Endothelial cell of umbilical vein (primary cell): ENCODE results near the gene TOP3B. TPM values are rescaled to one million over a fixed set of nuclear protein-coding genes. Genes with fewer than 3 reads are reported as not detected.

Experiments
- BruUV-seq: library from RNA; stranded (reverse); fragments of 400-500 nt; replicated peaks from 2 replicates; lab custom pipeline; 2021; lab: Mats Ljungman, UMichigan
- CTCF ChIA-PET: fragments of 300-600, 350-600 bp; sonication (Branson Sonifier 250); formaldehyde crosslinking; loops from one replicate; lab custom pipeline; 2021; ENCODE audit warnings: antibody characterized with exemption, inconsistent platforms; lab: Charles Lee
- POLR2A ChIA-PET: fragments of 300-600, 350-600 bp; sonication (Branson Sonifier 250); formaldehyde crosslinking; loops from one replicate; lab custom pipeline; 2021; ENCODE audit warnings: antibody characterized with exemption, inconsistent platforms; lab: Charles Lee
- DNase-seq: peaks from one replicate; pipeline ENCODE4 v3.0.0-alpha.2; 2011; ENCODE audit warnings: low read depth, low spot score
- FAIRE-seq: peaks from 2 replicates; lab custom pipeline; 2011; peaks lifted over from hg19 to GRCh38; lab: Jason Lieb, UNC
- H2AFZ ChIP-seq: 2 replicates; pipeline ENCODE4 v1.6.0; 2012; ENCODE audit warnings: low read depth, low read length, control low read depth, inconsistent platforms
- H3K27ac ChIP-seq: 2 replicates; pipeline ENCODE4 v1.5.1; 2011; ENCODE audit warnings: low read depth, mild to moderate bottlenecking, control low read depth, low read length, moderate library complexity; ENCODE audit not compliant: insufficient read depth
- H3K27me3 ChIP-seq, 2 experiments: 2 replicates each; pipeline versions ENCODE4 v1.6.0 to v1.6.1; 2011; ENCODE audit warnings: low read length in 2 of 2, mixed read lengths in 1 of 2; ENCODE audit not compliant: control insufficient read depth in 2 of 2, insufficient read depth in 2 of 2
- H3K36me3 ChIP-seq, 2 experiments: 2 replicates in 1 of 2; 3 replicates in 1 of 2; pipeline ENCODE4 v1.5.1; 2011; ENCODE audit warnings: low read length in 2 of 2, mild to moderate bottlenecking in 1 of 2, moderate library complexity in 1 of 2; ENCODE audit not compliant: control insufficient read depth in 2 of 2, insufficient read depth in 2 of 2; ENCODE audit errors: extremely low read depth in 1 of 2
- H3K4me1 ChIP-seq: 3 replicates; pipeline ENCODE4 v1.5.1; 2011; ENCODE audit warnings: mild to moderate bottlenecking, low read length; ENCODE audit not compliant: control insufficient read depth, insufficient read depth; ENCODE audit errors: extremely low read depth
- H3K4me2 ChIP-seq: 2 replicates; pipeline ENCODE4 v1.6.1; 2011; ENCODE audit warnings: low read length, control low read depth, mixed read lengths; ENCODE audit not compliant: insufficient read depth
- H3K4me3 ChIP-seq, 3 experiments: fragments of 200-600 bp in 1 of 3; sonication (generic), shearing (Covaris generic) in 1 of 3; replicated peaks in 1 of 3; 2 replicates each; pipeline ENCODE4 v1.5.1; 2011 to 2016; ENCODE audit warnings: control low read depth in 3 of 3, low read length in 3 of 3, mild to moderate bottlenecking in 2 of 3, inconsistent platforms in 1 of 3, low read depth in 1 of 3, moderate library complexity in 1 of 3; ENCODE audit not compliant: insufficient read depth in 1 of 3
- H3K79me2 ChIP-seq: 2 replicates; pipeline ENCODE4 v1.6.0; 2012; ENCODE audit warnings: low read length, inconsistent platforms; ENCODE audit not compliant: control insufficient read depth, insufficient read depth
- H3K9ac ChIP-seq: replicated peaks from 2 replicates; pipeline ENCODE3; 2011; ENCODE audit warnings: low read length, control low read depth; ENCODE audit not compliant: insufficient read depth; ENCODE audit errors: extremely low read depth
- H3K9me1 ChIP-seq: replicated peaks from 3 replicates; pipeline ENCODE4 v1.6.0; 2011; ENCODE audit warnings: mild to moderate bottlenecking, low read length; ENCODE audit not compliant: control insufficient read depth, insufficient read depth; ENCODE audit errors: extremely low read depth
- H3K9me3 ChIP-seq: replicated peaks from 2 replicates; pipeline ENCODE4 v1.5.1; 2012; ENCODE audit warnings: low read length, inconsistent platforms; ENCODE audit not compliant: control insufficient read depth, insufficient read depth
- H4K20me1 ChIP-seq: replicated peaks from 2 replicates; pipeline ENCODE3; 2011; ENCODE audit warnings: mild to moderate bottlenecking, low read length; ENCODE audit not compliant: control insufficient read depth, insufficient read depth; ENCODE audit errors: extremely low read depth
- CTCF ChIP-seq, 2 donors: IDR thresholded peaks; 1 replicate in 1 of 2; 2 replicates in 1 of 2; pipeline ENCODE4 v1.5.1; 2011; ENCODE audit warnings: low read length in 2 of 2, mild to moderate bottlenecking in 2 of 2, moderate library complexity in 2 of 2, control low read depth in 1 of 2, inconsistent platforms in 1 of 2, low read depth in 1 of 2; ENCODE audit not compliant: insufficient read depth in 1 of 2; ENCODE audit errors: extremely low read depth in 1 of 2
- EZH2 ChIP-seq: IDR thresholded peaks from 2 replicates; pipeline ENCODE4 v1.6.1; 2012; ENCODE audit warnings: borderline replicate concordance, low read depth, mild to moderate bottlenecking, moderate library complexity, low read length, inconsistent platforms; ENCODE audit not compliant: severe bottlenecking
- FOS ChIP-seq: IDR thresholded peaks from 2 replicates; pipeline ENCODE4 v1.6.1; 2011; ENCODE audit warnings: mild to moderate bottlenecking, low read length, moderate library complexity, borderline replicate concordance; ENCODE audit not compliant: insufficient read depth
- GATA2 ChIP-seq: IDR thresholded peaks from 2 replicates; pipeline ENCODE4 v1.7.0; 2011; ENCODE audit warnings: low read depth, mild to moderate bottlenecking, moderate library complexity, mixed read lengths, low read length; ENCODE audit not compliant: insufficient read length, insufficient read depth
- JUN ChIP-seq: IDR thresholded peaks from 2 replicates; pipeline ENCODE4 v1.6.1; 2011; ENCODE audit warnings: borderline replicate concordance, low read depth; ENCODE audit not compliant: insufficient read length, insufficient read depth
- MAX ChIP-seq: IDR thresholded peaks from 2 replicates; pipeline ENCODE4 v1.6.1; 2011; ENCODE audit not compliant: insufficient read depth, insufficient read length
- MYC ChIP-seq: IDR thresholded peaks from one replicate; pipeline ENCODE4 v1.6.1; 2011; ENCODE audit warnings: mild to moderate bottlenecking, low read depth, low read length
- POLR2A ChIP-seq: IDR thresholded peaks from 2 replicates; pipeline ENCODE4 v1.6.1; 2012; ENCODE audit warnings: low read depth, mild to moderate bottlenecking, control low read depth, low read length
- POLR2AphosphoS5 ChIP-seq: IDR thresholded peaks from 2 replicates; pipeline ENCODE4 v1.6.1; 2012; ENCODE audit warnings: low read depth, mild to moderate bottlenecking, control low read depth, low read length, moderate library complexity; ENCODE audit not compliant: insufficient read depth
- dilution Hi-C: fragments of 300-500 bp; cut with MboI; formaldehyde crosslinking; loops from one replicate; pipeline ENCODE4 v1.15.0; 2019; ENCODE audit warnings: low sequenced_read_pairs; ENCODE audit not compliant: extremely low pct_ligation_motif_present
- intact Hi-C: fragments of 100-400 bp; cut with micrococcal nuclease; formaldehyde crosslinking; loops from one replicate; pipeline ENCODE4 v1.10.0; 2022
- polyA plus RNA-seq, 4 experiments: library from polyadenylated mRNA; depleted of rRNA in 3 of 4; stranded (reverse) in 3 of 4; unstranded in 1 of 4; fragments of >200 nt; gene quantifications; 2 replicates each; pipeline versions ENCODE4 v1.2.1 to v1.2.3, GENCODE V29; 2011 to 2012; ENCODE audit warnings: missing spikeins in 1 of 4
- total RNA-seq: library from RNA; stranded (reverse); gene quantifications from 2 replicates; pipeline ENCODE4 v1.2.3, GENCODE V29; 2021

The TOP3B gene
- total and polyA plus RNA-seq, 2 donors (not counting 3 experiments of a cell fraction or from before 2014, with no cell fraction given), result 25.2 to 56.5 TPM

- TF ChIP-seq GATA2 (no peak), POLR2AphosphoS5 (no peak), EZH2 (no peak), MAX (no peak), MYC (no peak), JUN (no peak), POLR2A (no peak), CTCF (IDR thresholded peaks at IDR 0.05; ENCODE audit: extremely low read depth in 1 of 2, insufficient read depth in 1 of 2, low read depth in 1 of 2, low read length in 2 of 2) (no peak), FOS (no peak)
- H3K9ac ChIP-seq, result no peak overlapping the region
- dilution Hi-C loops (no loop called here), intact Hi-C loops (no loop called here)
- FAIRE-seq (no peak), DNase-seq (no peak)
- H3K9me3 ChIP-seq, result no peaks in the 10 kb centered on the region
- H3K27me3 ChIP-seq, result peaks cover 0 to 2% of the 10 kb centered on the region in 2 experiments
- ChIA-PET CTCF (no interaction called here), POLR2A (no interaction called here)
- no peak overlapping the region for H3K4me3 ChIP-seq
- H3K4me1 ChIP-seq, result no peaks in the 10 kb centered on the region
- no TSS peak for BruUV-seq
- no peaks in the 10 kb centered on the region for H4K20me1 ChIP-seq
- H2AFZ ChIP-seq, result no peak overlapping the region
- no peaks in the 10 kb centered on the region for H3K36me3 ChIP-seq
- no peak overlapping the region for H3K4me2 ChIP-seq
- H3K9me1 ChIP-seq, result no peaks in the 10 kb centered on the region
- H3K27ac ChIP-seq, result no peak overlapping the region
- H3K79me2 ChIP-seq, result no peaks in the 10 kb centered on the region
Observed at GRCh38 chr22:22018825-22019658, 36.5 kb upstream of the TOP3B start.
